Mucosa of descending colon (tissue), 3 donors: ENCODE measurements around the gene PRR30. TPM values are rescaled to one million over a fixed set of nuclear protein-coding genes. Genes with fewer than 3 reads are reported as not detected.
A peak's percentile ranks its signal among the peaks of the same experiment; 100 is the strongest.

Experiments used
- ATAC-seq: fragments of 200-7000 bp; cut with Tn5 transposase; one replicate; pipeline ENCODE4 v1.9.1; 2020; ENCODE audit warnings: mild to moderate bottlenecking, moderate library complexity
- DNase-seq, 3 donors: peaks; one replicate each; pipeline ENCODE4 v3.0.0-alpha.2; 2020
- H3K36me3 ChIP-seq: fragments of 200-600 bp; one replicate; pipeline ENCODE4 v1.8.0; 2021; ENCODE audit warnings: low read depth, mild to moderate bottlenecking
- H3K4me1 ChIP-seq: fragments of 200-600 bp; one replicate; pipeline ENCODE4 v1.8.0; 2021; ENCODE audit warnings: low read depth, mild to moderate bottlenecking
- H3K4me3 ChIP-seq: fragments of 200-600 bp; one replicate; pipeline ENCODE4 v1.8.0; 2021; ENCODE audit warnings: mild to moderate bottlenecking
- H3K9me3 ChIP-seq: fragments of 200-600 bp; one replicate; pipeline ENCODE4 v1.8.0; 2021; ENCODE audit warnings: mild to moderate bottlenecking
- intact Hi-C, 2 donors: fragments of 100-400 bp; cut with DNase I in 1 of 2; cut with micrococcal nuclease in 1 of 2; formaldehyde crosslinking; loops; one replicate each; pipeline versions ENCODE4 v1.11.0 to v1.11.1; 2022; cut with DNase I, micrococcal nuclease
- total RNA-seq, 3 donors: library from RNA; stranded (reverse); fragmentation: NEBNext Ultra II Directional in 2 of 3; extraction: Animal tissue kit (Norgen Biotek cat#: 25700) in 2 of 3; gene quantifications; one replicate each; pipeline versions ENCODE4 v1.2.1 to v1.2.4, GENCODE V29; 2021 to 2023
- TF ChIP-seq, protein P1 (sequence below): fragments of 200-600 bp; IDR thresholded peaks from one replicate; pipeline ENCODE4 v1.8.0; 2022; ENCODE audit warnings: antibody characterized with exemption, mild to moderate bottlenecking
- donor health status: DM: no; HTN: no; CAD: no; lungs with moderate emphysema.
- donor health status: DM: no; HTN: no; CAD: no.
- donor health status: DM: no; HTN: yes; CAD: no.

PRR30 gene
- total RNA-seq, 3 donors from 2014 or later: not detected

GRCh38 chr2:27097341-27097740 is 41.9 kb downstream of the PRR30 start:
- no peak for DNase-seq
- no peaks in the 10 kb centered on the region for H3K9me3 ChIP-seq
- TF ChIP-seq, protein P1, sequence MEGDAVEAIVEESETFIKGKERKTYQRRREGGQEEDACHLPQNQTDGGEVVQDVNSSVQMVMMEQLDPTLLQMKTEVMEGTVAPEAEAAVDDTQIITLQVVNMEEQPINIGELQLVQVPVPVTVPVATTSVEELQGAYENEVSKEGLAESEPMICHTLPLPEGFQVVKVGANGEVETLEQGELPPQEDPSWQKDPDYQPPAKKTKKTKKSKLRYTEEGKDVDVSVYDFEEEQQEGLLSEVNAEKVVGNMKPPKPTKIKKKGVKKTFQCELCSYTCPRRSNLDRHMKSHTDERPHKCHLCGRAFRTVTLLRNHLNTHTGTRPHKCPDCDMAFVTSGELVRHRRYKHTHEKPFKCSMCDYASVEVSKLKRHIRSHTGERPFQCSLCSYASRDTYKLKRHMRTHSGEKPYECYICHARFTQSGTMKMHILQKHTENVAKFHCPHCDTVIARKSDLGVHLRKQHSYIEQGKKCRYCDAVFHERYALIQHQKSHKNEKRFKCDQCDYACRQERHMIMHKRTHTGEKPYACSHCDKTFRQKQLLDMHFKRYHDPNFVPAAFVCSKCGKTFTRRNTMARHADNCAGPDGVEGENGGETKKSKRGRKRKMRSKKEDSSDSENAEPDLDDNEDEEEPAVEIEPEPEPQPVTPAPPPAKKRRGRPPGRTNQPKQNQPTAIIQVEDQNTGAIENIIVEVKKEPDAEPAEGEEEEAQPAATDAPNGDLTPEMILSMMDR: no peak
- intact Hi-C loops: loop anchor here (10.0 kb wide), 3 partner anchors 107 to 187 kb away; partner anchors contain the start of genes ATRAID (in 1 of the 2), CAD (in 1 of the 2), SLC5A6 (in 1 of the 2) and TRIM54 (in 1 of the 2)
- no peak overlapping the region for H3K4me3 ChIP-seq
- peaks cover 10% of the 10 kb centered on the region for H3K4me1 ChIP-seq
- no peak for ATAC-seq
- no peaks in the 10 kb centered on the region for H3K36me3 ChIP-seq

DNA sequence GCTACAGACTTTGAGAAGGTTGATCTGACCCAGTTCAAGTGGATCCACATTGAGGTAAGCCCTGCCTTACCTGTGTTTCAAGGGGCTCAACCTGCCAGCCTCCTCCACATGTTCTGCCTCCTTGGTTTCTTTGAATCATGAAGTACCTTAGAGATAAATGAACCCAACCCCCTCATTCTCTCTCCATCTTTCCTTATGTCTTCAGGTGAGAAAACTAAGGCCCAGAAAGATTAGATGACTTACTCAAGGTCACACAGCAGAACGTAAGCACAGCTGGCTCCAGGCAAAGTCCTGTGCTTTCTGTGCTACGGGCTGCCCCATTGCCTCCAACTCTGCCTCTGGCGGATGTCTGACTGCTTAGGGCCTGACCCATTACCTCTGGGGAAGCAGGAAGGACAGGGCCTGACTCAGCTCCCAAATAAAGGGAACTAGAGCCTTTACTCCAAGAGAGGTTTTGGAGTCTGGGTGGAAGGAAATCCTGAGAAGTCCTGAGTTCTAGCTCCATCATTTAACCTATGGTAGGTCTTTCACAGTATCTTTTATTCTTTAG is 42.4 kb downstream of the PRR30 start:
- TF ChIP-seq, protein P1: no peak
- Histone ChIP-seq H3K4me3 (no peak overlapping the region), H3K36me3 (no peaks in the 10 kb centered on the region), H3K9me3 (no peaks in the 10 kb centered on the region), H3K4me1 (peaks cover 10% of the 10 kb centered on the region)
- ATAC-seq: no peak
- intact Hi-C loops: loop anchor here (10.0 kb wide), 3 partner anchors 108 to 188 kb away; partner anchors contain the start of genes ATRAID (in 1 of the 2), CAD (in 1 of the 2), SLC5A6 (in 1 of the 2) and TRIM54 (in 1 of the 2)
- no peak for DNase-seq

GRCh38 chr2:27095745-27096651 is 43.2 kb downstream of the PRR30 start:
- Histone ChIP-seq H3K36me3 (no peaks in the 10 kb centered on the region), H3K9me3 (no peaks in the 10 kb centered on the region), H3K4me3 (no peak overlapping the region), H3K4me1 (peaks cover 10% of the 10 kb centered on the region)
- DNase-seq (peak; percentile 58 to 75 (median 60)), ATAC-seq (peak; percentile 71)
- TF ChIP-seq, protein P1: no peak
- intact Hi-C loops: loop anchor here (10.0 kb wide), 3 partner anchors 109 to 189 kb away; partner anchors contain the start of genes ATRAID (in 1 of the 2), CAD (in 1 of the 2), SLC5A6 (in 1 of the 2) and TRIM54 (in 1 of the 2)

GRCh38 chr2:27095427-27095744 is 43.8 kb downstream of the PRR30 start:
- peaks cover 10% of the 10 kb centered on the region for H3K4me1 ChIP-seq
- intact Hi-C loops: loop anchor here (10.0 kb wide), 3 partner anchors 109 to 189 kb away; partner anchors contain the start of genes ATRAID (in 1 of the 2), CAD (in 1 of the 2), SLC5A6 (in 1 of the 2) and TRIM54 (in 1 of the 2)
- H3K36me3 ChIP-seq: no peaks in the 10 kb centered on the region

DNA sequence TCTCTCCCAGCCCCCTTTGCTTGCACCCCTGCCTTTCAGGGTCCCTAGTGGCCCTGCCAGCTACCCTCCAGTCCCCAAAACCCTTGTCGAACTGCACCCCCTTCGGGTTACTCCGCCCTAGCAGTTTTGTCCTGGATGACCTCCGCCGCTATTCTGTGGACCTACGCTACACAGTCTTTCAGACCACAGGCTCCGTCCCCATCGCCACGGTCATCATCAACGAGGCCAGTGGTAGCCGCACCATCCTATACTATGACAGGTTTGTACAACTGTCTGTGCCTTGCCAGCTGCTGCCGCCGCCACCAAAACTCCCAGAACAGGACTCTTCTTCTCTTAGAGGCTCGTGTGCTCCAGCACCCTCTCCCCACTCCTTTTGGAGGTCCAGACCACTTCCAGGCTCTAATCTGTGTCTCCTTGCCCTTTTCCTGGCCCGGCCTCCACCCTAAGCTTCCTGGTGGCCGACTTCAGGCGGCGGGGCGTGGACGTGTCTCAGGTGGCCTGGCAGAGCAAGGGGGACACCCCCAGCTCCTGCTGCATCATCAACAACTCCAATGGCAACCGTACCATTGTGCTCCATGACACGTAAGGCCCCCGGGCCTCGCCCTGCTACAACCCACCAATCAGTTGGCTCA is 44.7 kb downstream of the PRR30 start:
- TF ChIP-seq, protein P1: no peak
- DNase-seq (no peak), ATAC-seq (no peak)
- Histone ChIP-seq H3K36me3 (no peaks in the 10 kb centered on the region), H3K4me1 (peaks cover 10% of the 10 kb centered on the region), H3K4me3 (no peak overlapping the region), H3K9me3 (no peaks in the 10 kb centered on the region)
- intact Hi-C loops: loop anchor here (10.0 kb wide), 3 partner anchors 110 to 190 kb away; partner anchors contain the start of genes ATRAID (in 1 of the 2), CAD (in 1 of the 2), SLC5A6 (in 1 of the 2) and TRIM54 (in 1 of the 2)

More at GRCh38 chr2:27095427-27095744, 43.8 kb downstream of the PRR30 start:
- TF ChIP-seq, protein P1: no peak
- Histone ChIP-seq H3K9me3 (no peaks in the 10 kb centered on the region), H3K4me3 (no peak overlapping the region)
- no peak for ATAC-seq
- no peak for DNase-seq
